GM23338 (cell line): ENCODE data around the gene SND1. TPM values are rescaled to one million over a fixed set of nuclear protein-coding genes. Genes with fewer than 3 reads are reported as not detected.

ENCODE experiments used
- ATAC-seq: fragments of 200-7000 bp; cut with Tn5 transposase; 3 replicates; pipeline ENCODE4 v1.9.1; 2020
- DNase-seq: peaks from one replicate; pipeline ENCODE4 v3.0.0-alpha.2; 2015; ENCODE audit warnings: low spot score
- H2AFZ ChIP-seq: fragments of 200-600 bp; sonication (generic); 2 replicates; pipeline ENCODE4 v1.8.0; 2016; ENCODE audit warnings: antibody characterized with exemption, mild to moderate bottlenecking, moderate library complexity
- H3F3A ChIP-seq: fragments of 200-600 bp; sonication (generic); replicated peaks from 2 replicates; pipeline ENCODE4 v1.8.0; 2017; ENCODE audit warnings: antibody characterized with exemption, mixed run types, low read depth
- H3K27ac ChIP-seq: fragments of 200-600 bp; sonication (generic); 2 replicates; pipeline ENCODE4 v1.6.1; 2016; ENCODE audit warnings: low read depth
- H3K27me3 ChIP-seq: fragments of 200-600 bp; sonication (generic); 2 replicates; pipeline ENCODE4 v1.8.0; 2016; ENCODE audit warnings: mild to moderate bottlenecking, mixed run types, moderate library complexity; ENCODE audit not compliant: insufficient read depth
- H3K36me3 ChIP-seq: fragments of 200-600 bp; sonication (generic); 2 replicates; pipeline ENCODE4 v1.8.0; 2016; ENCODE audit warnings: mild to moderate bottlenecking; ENCODE audit not compliant: insufficient read depth
- H3K4me1 ChIP-seq: fragments of 200-600 bp; sonication (generic); 2 replicates; pipeline ENCODE4 v1.8.0; 2016; ENCODE audit warnings: mild to moderate bottlenecking, moderate library complexity; ENCODE audit not compliant: insufficient read depth
- H3K4me2 ChIP-seq: fragments of 200-600 bp; sonication (generic); 2 replicates; pipeline ENCODE4 v1.7.1; 2017; ENCODE audit warnings: mixed run types
- H3K4me3 ChIP-seq: fragments of 200-600 bp; sonication (generic); 2 replicates; pipeline ENCODE4 v1.6.1; 2016; ENCODE audit warnings: mixed run types
- H3K79me2 ChIP-seq: fragments of 200-600 bp; sonication (generic); replicated peaks from 2 replicates; pipeline ENCODE4 v1.8.0; 2017; ENCODE audit warnings: mild to moderate bottlenecking; ENCODE audit not compliant: insufficient read depth
- H3K9me2 ChIP-seq: fragments of 200-600 bp; sonication (generic); 2 replicates; pipeline ENCODE4 v1.8.0; 2017; ENCODE audit not compliant: insufficient read depth
- H4K20me1 ChIP-seq: fragments of 200-600 bp; sonication (generic); replicated peaks from 2 replicates; pipeline ENCODE4 v1.8.0; 2017; ENCODE audit warnings: mild to moderate bottlenecking; ENCODE audit not compliant: insufficient read depth
- H3K27ac Mint-ChIP-seq: 2 replicates; pipeline ENCODE4 v1.8.0; 2020; ENCODE audit warnings: inconsistent platforms, mild to moderate bottlenecking, moderate library complexity, mixed read lengths
- H3K27me3 Mint-ChIP-seq: 3 replicates; pipeline ENCODE4 v1.8.0; 2022; ENCODE audit warnings: low read depth, mild to moderate bottlenecking, moderate library complexity, mixed read lengths, inconsistent platforms; ENCODE audit not compliant: insufficient read depth, poor library complexity
- H3K36me3 Mint-ChIP-seq: 3 replicates; pipeline ENCODE4 v1.8.0; 2021; ENCODE audit warnings: low read depth, mild to moderate bottlenecking, inconsistent platforms, moderate library complexity, mixed read lengths
- H3K4me1 Mint-ChIP-seq: 3 replicates; pipeline ENCODE4 v1.8.0; 2020; ENCODE audit warnings: mild to moderate bottlenecking, inconsistent platforms, mixed read lengths
- H3K4me3 Mint-ChIP-seq: 3 replicates; pipeline ENCODE4 v1.8.0; 2021; ENCODE audit warnings: moderate library complexity, mild to moderate bottlenecking, inconsistent platforms, mixed read lengths
- H3K9me3 Mint-ChIP-seq: 3 replicates; pipeline ENCODE4 v1.8.0; 2020; ENCODE audit warnings: moderate library complexity, mild to moderate bottlenecking, inconsistent platforms, mixed read lengths
- CREB1 ChIP-seq: fragments of 250-450 bp; sonication (Bioruptor Pico); IDR thresholded peaks from 2 replicates; pipeline ENCODE4 v1.5.0; 2020; ENCODE audit warnings: low read depth, mild to moderate bottlenecking, moderate library complexity
- CTCF ChIP-seq, 2 experiments: fragments of 200-600 bp in 1 of 2; sonication (generic) in 1 of 2; conservative IDR thresholded peaks; 2 replicates each; pipeline versions ENCODE4 v1.5.1 to v1.6.1; 2016 to 2017; ENCODE audit warnings: antibody characterized with exemption in 2 of 2, low read depth in 2 of 2, mild to moderate bottlenecking in 2 of 2, moderate library complexity in 1 of 2
- EZH2 ChIP-seq: fragments of 200-600 bp; sonication (generic); IDR thresholded peaks from one replicate; pipeline ENCODE4 v1.8.0; 2017; ENCODE audit warnings: antibody characterized with exemption, mild to moderate bottlenecking, low read depth; ENCODE audit not compliant: unreplicated experiment
- EZH2phosphoT487 ChIP-seq: fragments of 200-600 bp; sonication (generic); IDR thresholded peaks from one replicate; pipeline ENCODE4 v1.8.1; 2018; ENCODE audit warnings: antibody characterized with exemption; ENCODE audit not compliant: unreplicated experiment
- NANOG ChIP-seq: IDR thresholded peaks from 2 replicates; pipeline ENCODE4 v1.6.1; 2016; ENCODE audit warnings: antibody characterized with exemption, borderline replicate concordance
- REST ChIP-seq: IDR thresholded peaks from one replicate; pipeline ENCODE4 v1.6.1; 2018; ENCODE audit warnings: antibody characterized with exemption; ENCODE audit not compliant: unreplicated experiment
- ZNF331 ChIP-seq: fragments of 250-450 bp; sonication (Bioruptor Pico); IDR thresholded peaks from 2 replicates; pipeline ENCODE4 v1.5.0; 2020; ENCODE audit warnings: low read depth, mild to moderate bottlenecking, moderate library complexity
- ZNF462 ChIP-seq: fragments of 250-450 bp; sonication (Bioruptor Pico); IDR thresholded peaks from 2 replicates; pipeline ENCODE4 v1.5.0; 2020; ENCODE audit warnings: mild to moderate bottlenecking, moderate library complexity
- polyA plus RNA-seq: library from polyadenylated mRNA; unstranded; fragments of >200 nt; fragmentation: Nextera tagmentation; extraction: Ambion mirVana; gene quantifications from 2 replicates; pipeline ENCODE4 v1.2.1, GENCODE V29; 2016
- total RNA-seq: library from RNA; depleted of rRNA; stranded (reverse); fragments of >200 nt; shearing (Covaris generic); gene quantifications from 2 replicates; pipeline ENCODE4 v1.2.3, GENCODE V29; 2014

Gene SND1
- total and polyA plus RNA-seq, 2 experiments from 2014 or later, result 107 to 254 TPM

- H3K4me2 ChIP-seq, result no peak overlapping the region
- ATAC-seq, result no peak
- no peaks in the 10 kb centered on the region for H3F3A ChIP-seq
- no peaks in the 10 kb centered on the region for H3K9me2 ChIP-seq
- Mint-ChIP-seq H3K36me3 (no peaks in the 10 kb centered on the region), H3K4me3 (no peak overlapping the region), H3K9me3 (no peaks in the 10 kb centered on the region), H3K4me1 (peaks cover 11% of the 10 kb centered on the region), H3K27me3 (no peaks in the 10 kb centered on the region), H3K27ac (no peak overlapping the region; the same call in 1 of the 2 replicates)
- H4K20me1 ChIP-seq, result peaks cover 15% of the 10 kb centered on the region
- peaks cover 38% of the 10 kb centered on the region for H3K79me2 ChIP-seq
- no peaks in the 10 kb centered on the region for H3K4me1 ChIP-seq
- TF ChIP-seq EZH2 (no peak), EZH2phosphoT487 (no peak), ZNF462 (CRISPR knock-in tag) (no peak), REST (no peak), CREB1 (no peak), ZNF331 (CRISPR knock-in tag) (no peak), NANOG (no peak), CTCF (conservative IDR thresholded peaks at IDR 0.05; ENCODE audit: low read depth in 2 of 2) (no peak)
- DNase-seq, result no peak
- no peaks in the 10 kb centered on the region for H3K27me3 ChIP-seq
- H3K36me3 ChIP-seq, result no peaks in the 10 kb centered on the region
- H2AFZ ChIP-seq, result no peak overlapping the region
- no peak overlapping the region for H3K4me3 ChIP-seq
- no peak overlapping the region for H3K27ac ChIP-seq
These were observed 221.2 kb downstream of the SND1 start for GRCh38 chr7:127873151-127873550.
